ENCODE data around the gene VASH1. TPM values are rescaled to one million over a fixed set of nuclear protein-coding genes. Genes with fewer than 3 reads are reported as not detected.

Gene VASH1
- total RNA-seq, 1 donor from 2014 or later, result 8.7 TPM

GRCh38 chr14:76782885-76783566 lies 21.8 kb downstream of the VASH1 start:
- Histone ChIP-seq H3K4me3 (ENCODE audit: low read depth, low read length) (no peak overlapping the region), H3K27me3 (ENCODE audit: control insufficient read depth, insufficient read depth, low read length) (no peaks in the 10 kb centered on the region), H3K36me3 (ENCODE audit: control insufficient read depth, insufficient read depth, low read length) (no peaks in the 10 kb centered on the region)
- no peak for DNase-seq (ENCODE audit: low read depth)
- TF ChIP-seq CTCF (IDR thresholded peaks at IDR 0.05; ENCODE audit: insufficient read depth, low read length, poor library complexity, severe bottlenecking), result no peak

- H3K4me3 ChIP-seq (ENCODE audit: low read depth, low read length), result no peak overlapping the region
- no peak for TF ChIP-seq CTCF (IDR thresholded peaks at IDR 0.05; ENCODE audit: insufficient read depth, low read length, poor library complexity, severe bottlenecking)
- peaks cover 1% of the 10 kb centered on the region for H3K36me3 ChIP-seq (ENCODE audit: control insufficient read depth, insufficient read depth, low read length)
- no peak for DNase-seq (ENCODE audit: low read depth)
- no peaks in the 10 kb centered on the region for H3K27me3 ChIP-seq (ENCODE audit: control insufficient read depth, insufficient read depth, low read length)
Observed at GRCh38 chr14:76784266-76784874, 23.1 kb downstream of the VASH1 start.

- Histone ChIP-seq H3K27me3 (ENCODE audit: control insufficient read depth, insufficient read depth, low read length) (no peaks in the 10 kb centered on the region), H3K4me3 (ENCODE audit: low read depth, low read length) (no peak overlapping the region), H3K36me3 (ENCODE audit: control insufficient read depth, insufficient read depth, low read length) (peaks cover 1% of the 10 kb centered on the region)
- peak; percentile 95 for TF ChIP-seq CTCF (IDR thresholded peaks at IDR 0.05; ENCODE audit: insufficient read depth, low read length, poor library complexity, severe bottlenecking)
- no peak for DNase-seq (ENCODE audit: low read depth)
Observed at GRCh38 chr14:76784881-76785280, 23.6 kb downstream of the VASH1 start.

- no peak for TF ChIP-seq CTCF (IDR thresholded peaks at IDR 0.05; ENCODE audit: insufficient read depth, low read length, poor library complexity, severe bottlenecking)
- no peak overlapping the region for H3K4me3 ChIP-seq (ENCODE audit: low read depth, low read length)
- no peaks in the 10 kb centered on the region for H3K27me3 ChIP-seq (ENCODE audit: control insufficient read depth, insufficient read depth, low read length)
- H3K36me3 ChIP-seq (ENCODE audit: control insufficient read depth, insufficient read depth, low read length), result peaks cover 1% of the 10 kb centered on the region
- DNase-seq (ENCODE audit: low read depth), result no peak
Observed at GRCh38 chr14:76786601-76787000, 25.3 kb downstream of the VASH1 start.

GRCh38 chr14:76792422-76792821 lies 31.2 kb downstream of the VASH1 start:
- Histone ChIP-seq H3K36me3 (ENCODE audit: control insufficient read depth, insufficient read depth, low read length) (peaks cover 1% of the 10 kb centered on the region), H3K27me3 (ENCODE audit: control insufficient read depth, insufficient read depth, low read length) (no peaks in the 10 kb centered on the region), H3K4me3 (ENCODE audit: low read depth, low read length) (no peak overlapping the region)
- no peak for DNase-seq (ENCODE audit: low read depth)
- no peak for TF ChIP-seq CTCF (IDR thresholded peaks at IDR 0.05; ENCODE audit: insufficient read depth, low read length, poor library complexity, severe bottlenecking)

- no peaks in the 10 kb centered on the region for H3K27me3 ChIP-seq (ENCODE audit: control insufficient read depth, insufficient read depth, low read length)
- no peak for DNase-seq (ENCODE audit: low read depth)
- TF ChIP-seq CTCF (IDR thresholded peaks at IDR 0.05; ENCODE audit: insufficient read depth, low read length, poor library complexity, severe bottlenecking), result no peak
- no peak overlapping the region for H3K4me3 ChIP-seq (ENCODE audit: low read depth, low read length)
- H3K36me3 ChIP-seq (ENCODE audit: control insufficient read depth, insufficient read depth, low read length), result peaks cover 1% of the 10 kb centered on the region
Observed at GRCh38 chr14:76793324-76793723, 32.1 kb downstream of the VASH1 start.
